HG03108 (cell line): ENCODE results near the gene RALGPS1.

Experiments used
- ATAC-seq: cut with Tn5 transposase; IDR thresholded peaks from one replicate; pipeline ENCODE4 v1.9.1; 2021; ENCODE audit warnings: moderate library complexity; ENCODE audit not compliant: unreplicated experiment

The RALGPS1 gene

GRCh38 chr9:127199001-127199791, 284.6 kb downstream of the RALGPS1 start:
- no peak for ATAC-seq

- ATAC-seq, result no peak
These were observed 285.7 kb downstream of the RALGPS1 start for GRCh38 chr9:127200106-127200862.

- ATAC-seq, result no peak
These were observed 286.5 kb downstream of the RALGPS1 start for GRCh38 chr9:127201071-127201541.

GRCh38 chr9:127201731-127202130, 287.1 kb downstream of the RALGPS1 start:
- no peak for ATAC-seq

- ATAC-seq, result no peak
These were observed 288.0 kb downstream of the RALGPS1 start for GRCh38 chr9:127202461-127203169.

GRCh38 chr9:127203681-127204327, 289.2 kb downstream of the RALGPS1 start:
- ATAC-seq, result no peak

- no peak for ATAC-seq
These were observed 290.3 kb downstream of the RALGPS1 start for GRCh38 chr9:127204771-127205470.

- ATAC-seq, result no peak
These were observed 291.4 kb downstream of the RALGPS1 start for GRCh38 chr9:127205952-127206351.

- ATAC-seq, result no peak
These were observed 292.1 kb downstream of the RALGPS1 start for GRCh38 chr9:127206666-127207065.

- ATAC-seq, result no peak
These were observed 293.3 kb downstream of the RALGPS1 start for GRCh38 chr9:127207734-127208410.

- no peak for ATAC-seq
These were observed 293.8 kb downstream of the RALGPS1 start for GRCh38 chr9:127208416-127208815.

GRCh38 chr9:127209220-127209619, 294.6 kb downstream of the RALGPS1 start:
- ATAC-seq, result no peak

GRCh38 chr9:127209948-127210640, 295.5 kb downstream of the RALGPS1 start:
- no peak for ATAC-seq

GRCh38 chr9:127210851-127211730, 296.5 kb downstream of the RALGPS1 start:
- ATAC-seq, result no peak

- no peak for ATAC-seq
These were observed 297.4 kb downstream of the RALGPS1 start for GRCh38 chr9:127211983-127212382.

GRCh38 chr9:127212453-127212852, 297.9 kb downstream of the RALGPS1 start:
- no peak for ATAC-seq

- ATAC-seq, result no peak
These were observed 299.3 kb downstream of the RALGPS1 start for GRCh38 chr9:127213859-127214258.
